22Rv1 (cell line): Measurements from ENCODE around the gene CYP4A11.
"Not testable (repeated sequence)": the region's sequence is repeated elsewhere in the genome, so short reads cannot be mapped to it uniquely, and the experiment has no call there.

ENCODE experiments used
- CTCF ChIP-seq: fragments of 450-650 bp; IDR thresholded peaks from 2 replicates; pipeline ENCODE4 v1.5.1; 2017; ENCODE audit warnings: mild to moderate bottlenecking
- ZFX ChIP-seq: fragments of 450-650 bp; IDR thresholded peaks from 2 replicates; pipeline ENCODE4 v1.6.1; 2017; ENCODE audit warnings: antibody characterized with exemption, borderline replicate concordance

GRCh38 chr1:46947706-46948105 lies 6.4 kb upstream of the CYP4A11 start:
- TF ChIP-seq CTCF, ZFX: not testable (repeated sequence)
